ENCODE data around the gene RFX2.

The RFX2 gene

GRCh38 chr19:5953680-5954213 is 156.6 kb downstream of the RFX2 start:
- DNase-seq, result peak; percentile 68

- DNase-seq, result peak; percentile 54
These were observed 157.2 kb downstream of the RFX2 start for GRCh38 chr19:5953030-5953589.

- no peak for DNase-seq
These were observed 157.9 kb downstream of the RFX2 start for GRCh38 chr19:5952193-5953029.

GRCh38 chr19:5951338-5951861 is 158.9 kb downstream of the RFX2 start:
- no peak for DNase-seq

GRCh38 chr19:5950741-5951140 is 159.6 kb downstream of the RFX2 start:
- DNase-seq, result no peak

- DNase-seq, result no peak
These were observed 160.5 kb downstream of the RFX2 start for GRCh38 chr19:5949792-5950305.

- no peak for DNase-seq
These were observed 161.3 kb downstream of the RFX2 start for GRCh38 chr19:5948752-5949564.

- DNase-seq, result peak; percentile 81
These were observed 162.9 kb downstream of the RFX2 start for GRCh38 chr19:5947435-5947834.

GRCh38 chr19:5943623-5944022 is 166.7 kb downstream of the RFX2 start:
- DNase-seq, result peak; percentile 44
